CD4-positive, alpha-beta T cell (primary cell): ENCODE results near the gene GALNT2. TPM values are rescaled to one million over a fixed set of nuclear protein-coding genes. Genes with fewer than 3 reads are reported as not detected.

Experiments
- ATAC-seq: fragments of 200-7000 bp; cut with Tn5 transposase; one replicate; pipeline ENCODE4 v1.10.0; 2022; ENCODE audit warnings: mild to moderate bottlenecking; ENCODE audit not compliant: poor library complexity
- CTCF ChIA-PET: fragments of 350-600 bp; sonication (Branson Sonifier 250); formaldehyde crosslinking; loops from one replicate; lab custom pipeline; 2021; ENCODE audit warnings: antibody characterized with exemption, inconsistent platforms; lab: Charles Lee
- POLR2A ChIA-PET: fragments of 350-600 bp; sonication (Branson Sonifier 250); formaldehyde crosslinking; loops from one replicate; lab custom pipeline; 2021; ENCODE audit warnings: antibody characterized with exemption, inconsistent platforms; lab: Charles Lee
- DNase-seq, 14 experiments: peaks; one replicate each; pipeline ENCODE4 v3.0.0-alpha.2; 2013 to 2020; ENCODE audit warnings: mixed read lengths in 2 of 14
- H3K27ac ChIP-seq, 2 donors: one replicate each; pipeline versions ENCODE4 v1.5.1 to v1.7.0; 2013; ENCODE audit warnings: low read length in 2 of 2, low read depth in 1 of 2, mild to moderate bottlenecking in 1 of 2
- H3K27me3 ChIP-seq, 2 experiments: 1 replicate in 1 of 2; 2 replicates in 1 of 2; pipeline versions ENCODE4 v1.6.1 to v1.7.0; 2013; ENCODE audit warnings: low read length in 2 of 2, control low read depth in 1 of 2, mild to moderate bottlenecking in 1 of 2, moderate library complexity in 1 of 2; ENCODE audit not compliant: insufficient read depth in 2 of 2, control insufficient read depth in 1 of 2
- H3K36me3 ChIP-seq: one replicate; pipeline ENCODE4 v1.6.1; 2013; ENCODE audit warnings: low read length, control low read depth; ENCODE audit not compliant: insufficient read depth
- H3K4me1 ChIP-seq: one replicate; pipeline ENCODE4 v1.6.1; 2013; ENCODE audit warnings: low read length, control low read depth; ENCODE audit not compliant: insufficient read depth
- H3K4me3 ChIP-seq: one replicate; pipeline ENCODE4 v1.5.1; 2013; ENCODE audit warnings: mild to moderate bottlenecking, low read length, moderate library complexity
- H3K9me3 ChIP-seq, 2 experiments: 1 replicate in 1 of 2; 2 replicates in 1 of 2; pipeline versions ENCODE4 v1.6.1 to v1.7.0; 2013; ENCODE audit warnings: low read length in 2 of 2, mild to moderate bottlenecking in 2 of 2, control low read depth in 1 of 2, moderate library complexity in 1 of 2; ENCODE audit not compliant: control insufficient read depth in 1 of 2, insufficient read depth in 1 of 2
- H3K27ac Mint-ChIP-seq: one replicate; pipeline ENCODE4 v1.8.0; 2020; ENCODE audit warnings: mixed read lengths
- H3K27me3 Mint-ChIP-seq: one replicate; pipeline ENCODE4 v1.8.0; 2021; ENCODE audit warnings: mixed read lengths
- H3K36me3 Mint-ChIP-seq: one replicate; pipeline ENCODE4 v1.8.0; 2021; ENCODE audit warnings: low read depth, mixed read lengths
- H3K4me1 Mint-ChIP-seq: one replicate; pipeline ENCODE4 v1.8.0; 2021; ENCODE audit warnings: low read depth, mixed read lengths
- H3K4me3 Mint-ChIP-seq: one replicate; pipeline ENCODE4 v1.8.0; 2020; ENCODE audit warnings: mild to moderate bottlenecking, mixed read lengths
- H3K9me3 Mint-ChIP-seq: one replicate; pipeline ENCODE4 v1.8.0; 2020; ENCODE audit warnings: mixed read lengths
- CTCF ChIP-seq: fragments of 200-600 bp; IDR thresholded peaks from one replicate; pipeline ENCODE4 v1.8.0; 2022; ENCODE audit warnings: antibody characterized with exemption, mild to moderate bottlenecking
- intact Hi-C, 2 experiments: fragments of 100-400 bp; cut with DNase I in 1 of 2; cut with micrococcal nuclease in 1 of 2; formaldehyde crosslinking; loops; one replicate each; pipeline versions ENCODE4 v1.15.1 to v1.9.0; 2023 to 2025; cut with DNase I, micrococcal nuclease
- total RNA-seq, 174 experiments: library from RNA in 2 of 174; stranded (reverse) in 2 of 174; gene quantifications; one replicate each; pipeline ENCODE4 v1.2.3 and lab custom pipeline; 2021 to 2026

GALNT2 gene
- total RNA-seq, 2 experiments from 2014 or later: 11.0 to 11.4 TPM

- peak in 3 of 14 experiments; percentile 12 to 40 (median 15) for DNase-seq
- POLR2A ChIA-PET: no interaction called here
Observed at GRCh38 chr1:230186874-230187273, 119.8 kb downstream of the GALNT2 start.

GRCh38 chr1:230187290-230187689, 120.3 kb downstream of the GALNT2 start:
- H3K4me1 ChIP-seq: peaks cover 23% of the 10 kb centered on the region
- no peaks in the 10 kb centered on the region for H3K9me3 Mint-ChIP-seq
- no peak for TF ChIP-seq CTCF
- intact Hi-C loops: no loop called here
- POLR2A ChIA-PET: interaction anchor here (1.0 kb wide), 1 partner anchor 8 kb away, joined by 4 read pairs; no protein-coding TSS in a partner anchor
- H3K27ac ChIP-seq: no peak overlapping the region
- CTCF ChIA-PET: no interaction called here
- no peak overlapping the region for H3K4me3 Mint-ChIP-seq
- peaks cover 0 to 4% of the 10 kb centered on the region in 2 experiments for H3K9me3 ChIP-seq
- H3K4me3 ChIP-seq: no peak overlapping the region
- peaks cover 47% of the 10 kb centered on the region for H3K36me3 Mint-ChIP-seq
- ATAC-seq (no peak), DNase-seq (no peak)
- H3K27me3 Mint-ChIP-seq: no peaks in the 10 kb centered on the region
- no peaks in the 10 kb centered on the region for H3K36me3 ChIP-seq
- H3K4me1 Mint-ChIP-seq: peaks cover 57% of the 10 kb centered on the region
- peak overlapping the region; percentile 37 for H3K27ac Mint-ChIP-seq
- no peaks in the 10 kb centered on the region for H3K27me3 ChIP-seq

More at GRCh38 chr1:230186874-230187273, 119.8 kb downstream of the GALNT2 start:
- Mint-ChIP-seq H3K27ac (peak overlapping the region; percentile 37), H3K9me3 (no peaks in the 10 kb centered on the region), H3K27me3 (no peaks in the 10 kb centered on the region), H3K4me3 (peak overlapping the region; percentile 18), H3K36me3 (peaks cover 47% of the 10 kb centered on the region), H3K4me1 (peaks cover 59% of the 10 kb centered on the region)
- no peaks in the 10 kb centered on the region for H3K27me3 ChIP-seq
- CTCF ChIA-PET: no interaction called here
- peaks cover 23% of the 10 kb centered on the region for H3K4me1 ChIP-seq
- intact Hi-C loops: no loop called here
- no peak overlapping the region for H3K27ac ChIP-seq
- TF ChIP-seq CTCF: no peak
- peak; percentile 41 for ATAC-seq
- H3K9me3 ChIP-seq: peaks cover 0 to 4% of the 10 kb centered on the region in 2 experiments
- H3K36me3 ChIP-seq: no peaks in the 10 kb centered on the region
- H3K4me3 ChIP-seq: no peak overlapping the region

GRCh38 chr1:230188826-230189225, 121.8 kb downstream of the GALNT2 start:
- no peak overlapping the region for H3K27ac Mint-ChIP-seq
- intact Hi-C loops: no loop called here

More at GRCh38 chr1:230188826-230189225, 121.8 kb downstream of the GALNT2 start:
- H3K4me1 Mint-ChIP-seq: peaks cover 57% of the 10 kb centered on the region
- H3K9me3 ChIP-seq: peaks cover 0 to 4% of the 10 kb centered on the region in 2 experiments
- peaks cover 3% of the 10 kb centered on the region for H3K36me3 ChIP-seq
- H3K4me1 ChIP-seq: peaks cover 23% of the 10 kb centered on the region
- POLR2A ChIA-PET: no interaction called here
- H3K27ac ChIP-seq: no peak overlapping the region
- H3K9me3 Mint-ChIP-seq: no peaks in the 10 kb centered on the region
- no peak overlapping the region for H3K4me3 Mint-ChIP-seq
- DNase-seq (no peak), ATAC-seq (no peak)
- H3K27me3 Mint-ChIP-seq: no peaks in the 10 kb centered on the region
- no peaks in the 10 kb centered on the region for H3K27me3 ChIP-seq
- no peak for TF ChIP-seq CTCF
- CTCF ChIA-PET: no interaction called here
- peaks cover 48% of the 10 kb centered on the region for H3K36me3 Mint-ChIP-seq
- H3K4me3 ChIP-seq: no peak overlapping the region
